NCI-H524 treated with DMSO at 0.1 percent for 48 hours (cell line): Measurements from ENCODE around the gene TVP23C.
A peak's percentile ranks its signal among the peaks of the same experiment; 100 is the strongest.

ENCODE experiments used
- DNase-seq: peaks from one replicate; lab custom pipeline; 2025; lab: John Stamatoyannopoulos, UW

TVP23C gene

DNA sequence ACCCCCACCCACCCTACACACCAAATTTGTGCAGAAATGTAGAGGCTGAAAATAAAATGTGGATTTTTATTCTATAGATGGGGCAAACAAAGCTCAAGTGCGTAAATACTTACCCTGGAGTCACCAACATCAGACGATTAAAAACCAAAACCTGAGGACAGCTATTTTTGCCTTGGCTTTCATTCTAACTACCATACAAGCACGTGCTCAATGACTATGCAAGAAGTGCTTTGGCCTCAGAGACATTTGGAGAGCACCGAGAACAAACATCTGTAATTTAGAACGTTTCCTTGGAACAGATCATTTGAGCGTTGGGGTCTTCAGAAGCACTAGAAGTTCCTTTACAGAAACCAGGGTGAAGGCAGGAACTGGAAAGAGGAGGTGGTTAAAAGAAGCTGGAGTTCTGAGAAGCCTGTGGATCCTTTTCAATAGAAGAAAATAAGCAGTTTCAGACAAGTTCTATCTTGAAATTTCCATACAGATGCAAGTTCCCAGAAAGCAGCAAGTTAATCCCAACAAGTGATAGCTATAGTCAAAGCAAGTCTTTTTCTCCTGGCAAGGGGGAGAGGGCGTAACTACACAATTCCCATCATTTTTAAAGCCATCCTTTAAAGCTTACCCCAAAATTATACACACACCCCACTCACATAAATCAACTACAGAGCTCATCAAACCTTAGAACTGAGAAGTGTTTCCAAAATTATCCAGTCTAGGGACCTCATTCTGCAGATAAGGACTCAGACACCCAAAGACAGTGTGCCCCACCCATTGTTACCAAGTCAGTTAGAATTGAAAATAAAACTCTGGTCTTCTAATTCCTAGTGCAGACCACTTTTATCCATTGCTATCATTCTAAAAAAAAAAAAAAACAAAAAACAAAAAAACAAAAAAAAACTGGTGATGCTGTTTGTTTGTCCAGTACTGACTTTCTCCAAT, 66.3 kb downstream of the TVP23C start:
- DNase-seq, result no peak

DNA sequence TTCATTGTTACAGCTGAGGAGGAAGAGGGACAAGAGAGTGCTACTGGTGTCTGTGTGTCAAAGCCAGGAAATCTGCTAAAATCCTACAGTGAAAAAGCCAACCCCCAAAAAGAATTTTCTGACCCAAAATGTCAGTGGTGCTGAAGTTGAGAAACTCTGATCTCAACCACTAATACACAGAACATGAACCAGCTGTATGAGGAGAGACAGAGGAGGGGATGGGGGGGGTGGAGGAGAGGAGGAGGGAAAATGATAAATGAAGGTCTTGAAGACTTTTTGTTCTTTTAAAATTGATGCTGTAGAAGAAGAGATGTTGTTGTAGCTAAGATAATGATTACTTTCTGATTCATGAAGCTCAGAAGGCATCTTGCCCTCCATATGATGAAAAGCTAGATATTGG, 68.5 kb downstream of the TVP23C start:
- DNase-seq, result no peak

DNA sequence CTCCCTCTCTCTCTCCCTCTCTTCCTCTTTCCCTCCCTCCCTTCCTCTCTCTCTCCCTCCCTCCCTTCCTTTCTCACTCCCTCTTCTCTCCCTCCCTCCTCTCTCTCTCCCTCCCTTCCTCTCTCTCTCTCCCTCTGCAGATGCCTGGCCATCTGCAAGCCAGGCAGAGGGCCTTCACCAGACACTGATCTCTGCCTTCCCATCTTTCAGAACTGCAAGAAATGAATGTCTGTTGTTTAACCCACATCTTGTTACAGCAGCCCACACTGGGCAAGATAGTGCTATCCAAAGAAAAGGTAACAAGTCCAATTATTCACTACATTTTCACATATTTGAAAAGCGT, 69.6 kb downstream of the TVP23C start:
- no peak for DNase-seq

DNA sequence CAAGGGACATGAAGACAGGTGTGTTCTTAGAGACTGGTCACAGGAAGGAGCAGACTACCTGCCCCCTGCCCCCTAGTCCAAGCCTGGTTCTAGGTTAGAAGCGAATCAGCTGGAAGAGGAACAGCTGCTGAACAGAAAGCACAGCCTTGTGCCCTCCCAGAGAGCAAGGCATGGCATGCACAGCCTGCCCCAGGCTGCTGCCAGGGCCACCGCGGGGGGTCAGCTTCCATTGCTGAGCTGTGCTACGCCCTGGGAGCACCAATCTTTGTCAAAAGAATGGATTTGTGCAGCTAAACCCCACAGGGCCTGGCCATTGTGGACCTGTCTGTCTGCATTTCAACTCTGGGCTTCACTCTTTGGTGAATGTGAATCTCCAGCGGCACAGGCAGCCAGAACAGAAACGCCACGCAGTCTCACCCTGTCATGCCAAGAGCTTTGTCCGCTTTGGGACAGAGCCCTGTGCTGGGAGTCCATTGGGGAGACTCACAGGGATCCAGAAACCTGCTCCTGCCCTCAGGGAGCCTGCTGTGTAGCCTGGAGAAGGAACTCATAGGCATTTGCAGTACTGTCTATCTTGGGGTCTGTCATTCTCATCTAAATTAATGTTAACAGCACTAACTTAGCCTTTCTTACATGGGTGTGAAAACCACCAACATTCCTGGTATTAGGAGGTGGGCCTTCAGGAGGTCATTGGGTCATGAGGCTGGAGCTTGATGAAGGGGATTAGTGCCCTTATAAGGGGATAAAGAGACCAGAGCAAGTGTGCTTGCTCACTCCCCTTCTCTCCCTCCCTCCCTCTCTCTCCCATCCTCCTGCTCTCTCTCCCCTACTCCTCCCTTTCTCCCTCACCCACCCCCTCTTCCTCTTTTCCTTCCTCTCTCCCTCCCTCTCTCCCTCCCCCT, 70.2 kb downstream of the TVP23C start:
- DNase-seq, result no peak

DNA sequence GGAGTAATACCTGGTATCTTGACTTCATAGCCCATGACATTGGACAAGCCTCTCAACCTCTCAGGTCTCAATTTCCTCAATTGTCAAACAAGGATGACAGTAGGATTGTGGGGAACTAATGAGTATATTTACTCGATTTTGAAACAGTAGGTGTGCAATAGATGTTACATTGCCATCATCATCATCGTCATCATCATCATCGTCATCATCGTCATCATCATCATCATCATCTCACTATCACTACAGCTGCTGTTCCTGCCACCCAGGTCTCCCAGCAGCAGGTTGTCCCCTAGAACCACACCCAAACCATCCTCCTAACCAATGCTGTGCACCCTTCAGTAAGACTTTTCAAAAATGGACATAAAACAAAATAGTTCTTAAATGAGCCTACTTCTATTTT, 71.1 kb downstream of the TVP23C start:
- no peak for DNase-seq

DNA sequence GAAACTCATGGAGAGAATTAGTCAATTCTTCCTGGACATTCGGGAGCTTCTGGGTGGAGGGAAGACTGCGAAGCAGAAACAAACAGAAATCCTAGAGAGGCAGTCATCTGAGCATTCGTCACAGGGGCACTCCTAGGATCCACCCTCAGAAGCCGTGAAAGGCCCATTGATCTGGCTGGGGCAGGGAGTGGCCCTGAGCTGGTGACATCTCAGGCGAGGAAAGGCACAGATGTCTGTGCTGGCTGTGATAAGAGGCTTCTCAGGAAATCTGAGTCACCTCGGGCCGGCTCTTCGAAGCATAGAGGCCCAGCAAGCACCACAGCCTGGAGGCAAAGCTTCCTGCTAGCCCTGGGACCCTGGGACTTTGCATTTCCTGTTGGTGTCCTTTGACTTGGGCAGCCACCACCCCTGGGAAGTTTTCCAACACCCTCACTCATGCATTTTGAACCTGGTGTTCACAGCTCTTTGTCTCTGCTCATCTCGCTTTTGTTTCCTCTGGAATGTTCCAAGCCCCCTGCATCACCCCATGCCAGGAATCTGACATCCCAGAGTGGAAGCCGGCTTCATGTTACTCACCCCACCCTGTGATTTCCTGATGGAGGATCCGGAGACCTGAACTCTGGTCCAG, 72.5 kb downstream of the TVP23C start:
- DNase-seq, result no peak

DNA sequence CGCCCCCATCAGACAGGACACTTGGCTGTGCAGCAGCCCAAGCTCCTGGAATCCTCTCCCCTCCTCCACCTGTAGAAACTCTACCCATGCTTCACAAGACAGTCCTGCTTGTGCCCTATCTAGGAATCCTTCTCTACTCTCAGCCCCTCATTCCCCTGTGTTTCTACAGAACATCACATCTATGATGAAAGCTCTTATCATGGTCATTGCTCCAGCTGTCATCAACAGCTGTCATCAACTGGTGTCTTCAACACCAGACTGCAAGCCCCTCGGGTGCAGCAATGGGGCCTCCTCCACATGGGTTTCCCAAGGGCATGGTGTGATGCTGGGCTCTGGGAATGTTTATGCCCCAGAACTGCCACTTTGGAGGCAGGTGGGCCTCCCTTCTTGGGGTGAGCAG, 74.7 kb downstream of the TVP23C start:
- DNase-seq, result no peak

DNA sequence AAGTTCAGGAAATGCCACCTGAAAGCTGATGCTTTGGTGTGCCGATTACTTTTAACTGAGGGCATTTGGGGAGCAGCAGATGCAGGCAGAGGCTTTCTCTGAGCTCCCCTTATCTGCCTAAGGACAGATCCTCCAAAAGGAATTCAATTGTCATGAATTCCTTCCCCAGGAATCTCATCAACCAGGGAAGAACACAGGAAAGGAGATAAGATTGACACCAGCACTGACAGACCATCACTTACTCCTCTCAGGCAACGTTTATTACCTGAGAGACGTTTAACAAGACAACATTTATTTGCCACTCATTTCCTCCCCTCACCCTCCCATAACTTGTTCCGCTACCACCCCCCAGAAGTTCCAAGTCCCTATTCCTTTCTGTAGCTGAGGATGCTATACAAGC, 78.2 kb downstream of the TVP23C start:
- DNase-seq, result no peak

DNA sequence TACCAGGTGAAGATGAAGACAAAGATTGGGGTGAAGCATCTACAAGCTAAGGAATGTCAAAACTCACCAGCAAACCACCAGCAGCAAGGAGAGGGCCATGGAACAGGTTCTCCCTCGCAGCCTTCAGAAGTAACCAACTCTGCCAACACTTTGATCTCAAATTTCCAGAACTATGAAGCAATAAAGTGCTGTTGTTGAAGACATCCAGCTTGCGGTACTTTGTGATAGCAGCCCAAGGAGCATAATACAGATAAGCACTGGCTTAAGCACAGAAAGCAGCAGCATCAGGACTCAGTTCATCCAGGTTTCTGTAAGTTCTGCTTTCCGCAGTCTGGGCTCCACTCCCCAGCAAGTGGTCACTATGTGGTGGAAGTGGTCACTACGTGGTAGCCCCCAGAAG, 79.9 kb downstream of the TVP23C start:
- no peak for DNase-seq

DNA sequence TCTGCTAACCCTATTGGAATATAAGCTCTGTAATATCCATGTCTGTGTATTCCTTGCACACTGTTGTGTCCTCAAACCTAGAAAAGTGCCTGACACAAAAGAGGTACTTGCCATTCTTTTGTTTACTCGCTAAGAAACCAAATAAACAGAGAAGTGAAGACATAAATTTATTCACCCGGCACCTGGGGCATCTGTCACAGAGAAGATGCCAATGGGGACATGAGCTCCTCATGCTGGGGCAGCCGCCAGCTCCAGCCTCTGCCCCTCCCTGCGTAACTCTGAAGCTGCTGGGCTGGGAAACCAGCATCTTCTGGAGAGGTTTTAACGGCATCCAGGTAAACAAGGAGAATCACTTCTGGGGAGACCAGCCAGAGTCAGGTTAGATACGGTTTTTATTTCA, 80.8 kb downstream of the TVP23C start:
- no peak for DNase-seq

DNA sequence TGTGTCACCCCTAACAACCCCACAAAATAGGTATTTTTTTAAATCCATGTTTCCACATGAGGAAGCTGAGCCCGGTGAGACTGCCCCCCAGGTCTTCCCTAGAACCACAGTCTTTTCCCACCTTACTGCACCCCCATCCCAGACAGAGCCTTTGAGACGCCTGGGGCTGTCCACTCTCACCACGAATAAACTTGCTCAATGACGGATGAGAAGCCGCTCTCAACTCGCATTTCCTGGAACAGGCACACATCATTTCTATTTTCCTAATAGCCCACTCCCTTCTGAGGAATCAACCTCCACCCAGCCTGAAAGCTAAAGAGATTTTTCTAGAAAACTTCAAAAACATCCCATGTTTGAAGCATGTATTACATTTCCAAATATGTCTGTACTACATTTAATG, 81.8 kb downstream of the TVP23C start:
- DNase-seq, result no peak

DNA sequence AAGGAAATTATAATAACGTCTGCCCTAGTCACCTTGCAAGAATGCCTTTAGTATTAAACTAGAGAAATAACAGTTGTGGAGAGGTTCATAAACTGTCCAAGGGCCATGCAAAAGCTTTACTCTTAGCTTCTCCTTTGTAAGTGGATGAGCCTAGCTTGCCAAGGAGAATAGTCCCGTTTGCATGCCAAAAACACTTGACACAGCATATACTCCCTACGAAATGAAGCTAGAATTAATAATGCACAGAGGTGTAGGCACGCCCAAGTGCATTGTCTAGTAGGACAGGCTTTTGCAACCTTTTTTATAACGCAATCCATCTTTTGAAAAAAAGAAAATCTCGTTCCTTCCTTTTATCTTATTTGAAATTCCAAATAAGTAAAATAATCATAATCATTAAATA, 83.1 kb downstream of the TVP23C start:
- no peak for DNase-seq

DNA sequence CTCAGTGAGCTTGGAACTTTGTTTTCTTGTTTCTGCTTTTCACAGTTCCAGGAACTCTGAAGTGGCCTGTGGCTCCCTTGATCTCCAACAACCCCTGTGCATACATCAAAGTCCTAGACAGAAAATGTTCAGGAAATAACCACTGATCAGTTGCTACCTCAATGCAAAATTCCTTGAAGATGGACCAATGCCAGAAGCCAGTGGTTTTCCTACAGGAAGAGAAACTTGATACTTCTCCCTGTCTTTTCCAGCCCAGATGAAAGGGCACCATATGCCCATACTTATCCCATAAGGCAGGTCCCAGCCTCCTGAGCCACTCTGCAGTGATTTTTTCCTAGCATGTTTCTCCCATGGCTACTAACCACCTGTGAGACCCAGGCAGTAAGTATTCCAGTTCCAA, 83.6 kb downstream of the TVP23C start:
- DNase-seq, result peak; percentile 58

DNA sequence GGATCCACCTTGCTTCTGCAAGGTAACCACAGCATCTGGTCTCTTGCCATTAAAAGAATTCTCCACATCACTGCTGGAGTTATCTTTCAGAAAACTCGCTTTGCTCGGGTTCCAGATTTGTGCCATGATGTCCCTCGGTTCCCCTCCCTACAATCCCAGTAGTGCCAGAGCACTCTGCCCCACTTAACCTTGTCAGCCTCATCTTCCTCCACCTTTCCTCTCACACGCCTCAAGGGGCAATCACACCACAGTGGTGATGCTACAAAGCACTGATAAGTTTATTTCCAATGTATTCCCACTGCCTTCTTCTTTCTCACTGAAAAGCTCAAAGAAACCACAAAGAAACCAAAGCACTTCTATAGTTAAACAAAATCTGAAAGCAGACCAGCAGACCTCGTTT, 84.4 kb downstream of the TVP23C start:
- DNase-seq, result no peak

DNA sequence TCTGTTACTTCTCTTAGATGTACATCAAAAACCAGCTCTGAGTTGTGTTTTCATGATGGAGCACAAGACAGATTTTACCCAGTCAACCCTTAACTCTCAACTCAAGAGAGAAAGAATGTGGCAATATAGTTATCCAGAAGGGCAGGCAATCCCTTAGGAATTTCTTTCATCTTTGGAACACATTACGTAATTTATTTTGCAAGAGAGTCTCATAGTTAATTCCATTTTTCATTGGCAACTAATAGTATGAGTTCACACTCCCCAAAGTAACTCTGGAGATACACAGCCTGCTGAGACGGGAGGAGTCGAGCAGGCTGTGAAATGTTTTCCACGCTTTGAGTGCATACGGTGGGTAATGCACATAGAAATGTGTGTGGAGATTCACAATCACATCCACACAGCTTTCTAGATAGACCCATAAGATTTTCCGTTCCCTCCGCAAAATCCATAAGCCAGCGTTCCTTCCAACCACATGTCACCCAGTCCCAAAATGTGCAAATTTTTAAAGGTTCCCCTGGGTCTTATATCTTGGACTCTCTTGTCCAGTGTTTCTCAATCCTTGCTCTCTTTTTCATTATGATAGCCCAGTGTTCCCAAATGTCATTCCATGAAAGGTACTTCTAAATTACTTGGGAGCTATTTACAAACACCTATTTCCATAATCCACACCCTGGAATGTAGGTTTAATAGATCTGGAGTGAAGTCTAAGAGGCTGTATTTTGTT, 87.5 kb downstream of the TVP23C start:
- DNase-seq, result no peak

DNA sequence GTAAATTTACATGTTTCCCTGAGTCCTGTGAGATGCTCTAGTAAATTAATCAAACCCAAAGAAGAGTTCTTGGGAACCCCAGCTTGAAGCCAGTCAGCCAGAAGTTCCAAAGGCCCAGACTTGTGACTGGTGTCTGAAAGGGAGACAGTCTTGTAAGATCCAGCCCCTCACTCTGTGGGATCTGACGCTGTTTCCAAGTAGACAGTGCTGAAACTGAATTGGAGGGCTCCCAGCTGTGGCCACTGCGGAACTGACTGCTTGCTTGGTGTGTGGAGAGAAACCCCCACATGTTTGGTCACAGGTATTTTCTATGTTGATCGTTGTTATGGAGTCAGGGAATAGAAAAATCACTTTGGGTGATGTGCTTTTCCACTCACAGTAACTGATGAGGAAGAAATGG, 90.4 kb downstream of the TVP23C start:
- no peak for DNase-seq

DNA sequence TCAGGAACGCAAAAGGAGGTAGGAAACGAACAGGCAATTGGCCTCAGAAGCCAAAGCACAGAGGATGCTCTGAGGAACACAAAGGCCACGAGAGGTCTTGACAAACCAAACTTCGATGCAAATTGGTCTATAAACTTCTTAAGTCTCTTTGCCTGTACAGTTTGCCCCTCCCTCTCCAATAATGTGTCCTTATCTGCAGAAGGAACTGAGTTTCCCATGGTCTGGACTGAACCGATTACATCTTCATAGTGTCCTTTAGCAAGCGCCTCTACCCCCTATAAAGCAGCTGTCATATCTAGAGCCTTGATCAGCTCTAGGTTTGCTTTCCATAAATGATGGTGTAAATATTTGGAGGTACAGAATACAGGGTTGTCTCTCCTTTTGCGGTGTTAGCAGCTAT, 92.7 kb downstream of the TVP23C start:
- DNase-seq, result no peak

DNA sequence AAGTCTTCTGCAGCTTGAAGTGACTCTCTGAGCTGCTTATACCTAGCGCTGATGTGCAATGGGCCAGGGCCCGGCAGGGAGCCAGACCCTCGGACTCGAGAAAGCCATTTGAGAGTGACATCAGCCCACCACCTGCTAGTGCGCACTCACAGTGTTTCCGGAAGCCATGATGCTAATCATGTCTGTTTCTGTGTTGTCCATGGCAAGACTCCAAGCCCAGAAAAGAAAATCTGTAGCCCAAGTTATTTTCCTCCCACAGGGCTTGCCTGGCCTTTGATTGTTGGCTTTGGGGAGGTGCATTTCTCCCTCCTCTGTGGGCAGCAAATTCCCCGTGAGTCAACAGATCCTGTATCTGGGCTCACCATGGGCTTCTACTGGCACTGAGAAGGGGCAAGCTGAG, 94.0 kb downstream of the TVP23C start:
- no peak for DNase-seq

DNA sequence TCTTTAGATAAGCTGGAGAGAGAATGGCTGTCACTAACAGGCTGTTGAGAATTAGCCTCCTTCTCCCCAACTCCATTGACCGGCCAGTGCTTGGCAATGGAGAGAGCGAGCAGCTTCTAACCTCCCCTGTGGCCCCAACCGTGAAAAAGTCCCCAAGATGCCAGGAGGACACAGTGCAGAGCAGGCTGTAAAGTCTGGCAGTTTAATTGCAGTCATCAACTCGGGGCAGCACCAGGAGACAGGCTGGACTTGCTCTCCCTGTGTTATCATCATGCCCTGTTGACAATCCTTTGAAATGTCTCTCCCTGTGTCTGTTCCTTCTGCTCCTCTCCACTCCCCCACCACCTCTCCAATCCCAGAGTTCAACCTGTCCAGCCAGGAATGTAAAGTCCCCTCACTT, 95.2 kb downstream of the TVP23C start:
- DNase-seq, result no peak

DNA sequence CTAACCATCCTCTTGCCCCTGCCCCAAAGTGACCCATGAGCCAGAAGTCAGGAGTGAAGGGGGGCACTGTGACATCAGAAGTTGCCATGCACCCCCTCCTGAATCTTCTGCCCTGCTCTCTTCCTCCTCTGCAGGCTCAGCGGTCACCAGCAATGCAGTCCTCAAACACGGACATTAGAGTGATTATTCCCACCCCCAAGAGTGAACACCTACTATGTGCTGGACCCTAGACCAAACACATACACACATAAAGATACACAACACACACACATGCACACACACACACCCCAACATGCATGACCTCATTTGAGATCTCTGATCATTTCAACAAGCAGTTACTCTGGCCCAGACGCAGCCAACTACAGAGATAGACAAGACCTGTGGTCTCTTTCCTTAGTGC, 95.7 kb downstream of the TVP23C start, which contains the start of gene CDRT4:
Gene CDRT4, minus strand, starts transcription at position 30 of the 400 bp plus-strand sequence. CDS start 27,383 bp downstream, outside the sequence.
- no peak for DNase-seq

DNA sequence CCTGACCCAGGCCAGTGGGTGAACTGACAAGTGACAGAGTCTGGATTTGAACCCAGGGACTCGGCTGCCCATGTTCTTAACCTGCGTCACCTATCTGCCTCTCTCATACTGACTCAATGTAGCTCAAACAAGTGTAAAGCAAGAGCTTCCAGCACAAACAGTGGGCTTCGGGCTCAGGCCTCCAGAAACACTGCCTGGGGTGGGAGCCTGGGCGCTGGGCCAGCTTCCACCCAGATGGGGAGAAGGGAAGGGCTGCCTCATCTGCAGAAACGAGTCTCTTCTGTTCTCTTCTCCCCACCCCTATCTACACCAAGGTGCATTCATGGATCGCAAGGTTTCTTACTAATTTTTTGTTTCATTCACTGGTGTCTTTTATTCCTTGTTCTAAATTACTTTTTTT, 97.2 kb downstream of the TVP23C start:
- DNase-seq, result no peak
